ENCODE results near the gene ZBTB7A. TPM values are rescaled to one million over a fixed set of nuclear protein-coding genes. Genes with fewer than 3 reads are reported as not detected.

Gene ZBTB7A
- total RNA-seq, 1 donor from 2014 or later: 41.8 TPM

- intact Hi-C loops (cut with micrococcal nuclease): no loop called here
These were observed 27.9 kb downstream of the ZBTB7A start for GRCh38 chr19:4038661-4039423.

DNA sequence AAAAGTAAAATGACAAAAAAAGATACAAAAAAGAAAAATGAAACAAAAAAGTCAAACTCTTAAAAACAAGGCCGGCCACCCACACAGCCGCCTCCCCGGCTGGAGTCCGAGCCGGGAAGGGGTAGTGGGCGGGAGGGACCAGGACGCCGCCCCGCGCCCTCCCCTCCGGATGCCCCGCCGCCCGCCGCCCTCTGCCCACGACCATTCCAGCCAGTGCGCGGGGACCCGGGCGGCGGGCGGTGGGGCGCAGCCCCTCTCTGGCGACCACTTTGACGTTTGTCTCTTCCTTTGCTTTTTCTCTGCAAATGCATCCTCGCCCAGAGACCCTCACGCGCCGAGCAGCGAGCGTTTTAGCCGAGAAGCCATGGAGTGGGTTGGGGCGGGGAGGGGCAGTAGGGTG lies 28.6 kb downstream of the ZBTB7A start:
- intact Hi-C loops (cut with micrococcal nuclease): no loop called here

DNA sequence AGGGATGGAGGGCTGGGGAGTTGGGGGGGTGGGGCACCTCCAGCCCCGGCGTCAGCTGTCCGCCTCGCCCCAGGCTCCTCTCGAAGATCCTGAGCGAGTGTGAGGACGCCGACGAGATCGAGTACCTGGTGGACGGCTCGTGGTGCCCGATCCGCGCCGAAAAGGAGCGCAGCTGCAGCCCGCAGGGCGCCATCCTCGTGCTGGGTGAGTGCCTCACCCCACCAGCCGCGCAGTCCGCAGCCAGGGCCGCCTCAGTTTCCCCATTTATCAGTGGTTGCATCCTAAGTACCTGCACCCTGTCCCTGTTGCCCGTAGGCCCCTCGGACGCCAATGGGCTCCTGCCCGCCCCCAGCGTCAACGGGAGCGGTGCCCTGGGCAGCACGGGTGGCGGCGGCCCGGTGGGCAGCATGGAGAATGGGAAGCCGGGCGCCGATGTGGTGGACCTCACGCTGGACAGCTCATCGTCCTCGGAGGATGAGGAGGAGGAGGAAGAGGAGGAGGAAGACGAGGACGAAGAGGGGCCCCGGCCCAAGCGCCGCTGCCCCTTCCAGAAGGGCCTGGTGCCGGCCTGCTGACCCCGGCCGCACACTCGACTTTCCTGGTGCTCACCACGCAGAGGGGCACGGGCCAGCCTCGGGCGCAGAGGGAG lies 29.3 kb downstream of the ZBTB7A start:
- intact Hi-C loops (cut with micrococcal nuclease): no loop called here

DNA sequence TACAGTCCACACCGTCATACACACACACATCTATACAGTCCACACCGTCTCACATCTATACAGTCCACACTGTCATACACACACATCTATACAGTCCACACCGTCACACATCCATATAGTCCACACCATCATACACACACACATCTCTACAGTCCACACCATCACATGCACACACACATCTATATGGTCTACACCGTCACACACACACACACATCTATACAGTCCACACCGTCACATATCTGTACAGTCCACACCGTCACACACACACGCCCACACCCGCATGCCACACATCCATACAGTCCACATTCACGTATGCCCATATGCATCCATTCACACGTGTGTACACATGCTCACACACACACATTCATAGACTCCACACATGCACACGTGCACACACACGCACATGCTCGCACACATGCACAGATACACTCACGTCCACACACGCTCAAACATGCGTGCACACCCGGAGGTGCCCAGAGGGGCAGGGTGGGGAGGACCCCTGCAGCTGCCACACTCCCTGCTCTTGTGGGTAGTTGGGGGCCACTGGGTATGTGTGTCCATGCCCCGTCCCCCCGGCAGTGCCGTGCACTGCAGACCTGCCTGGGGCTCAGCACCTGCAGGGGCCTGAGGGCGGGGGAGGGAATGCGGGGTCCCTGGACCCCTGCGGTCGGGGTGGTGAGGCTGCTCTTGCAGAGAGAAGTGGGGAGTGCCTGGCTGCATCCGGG lies 30.0 kb downstream of the ZBTB7A start:
- intact Hi-C loops (cut with micrococcal nuclease): no loop called here

- intact Hi-C loops (cut with micrococcal nuclease): no loop called here
These were observed 31.1 kb downstream of the ZBTB7A start for GRCh38 chr19:4035582-4035981.

- intact Hi-C loops (cut with micrococcal nuclease): no loop called here
These were observed 31.6 kb downstream of the ZBTB7A start for GRCh38 chr19:4035018-4035566.

- intact Hi-C loops (cut with micrococcal nuclease): no loop called here
These were observed 32.4 kb downstream of the ZBTB7A start for GRCh38 chr19:4034048-4035017.

DNA sequence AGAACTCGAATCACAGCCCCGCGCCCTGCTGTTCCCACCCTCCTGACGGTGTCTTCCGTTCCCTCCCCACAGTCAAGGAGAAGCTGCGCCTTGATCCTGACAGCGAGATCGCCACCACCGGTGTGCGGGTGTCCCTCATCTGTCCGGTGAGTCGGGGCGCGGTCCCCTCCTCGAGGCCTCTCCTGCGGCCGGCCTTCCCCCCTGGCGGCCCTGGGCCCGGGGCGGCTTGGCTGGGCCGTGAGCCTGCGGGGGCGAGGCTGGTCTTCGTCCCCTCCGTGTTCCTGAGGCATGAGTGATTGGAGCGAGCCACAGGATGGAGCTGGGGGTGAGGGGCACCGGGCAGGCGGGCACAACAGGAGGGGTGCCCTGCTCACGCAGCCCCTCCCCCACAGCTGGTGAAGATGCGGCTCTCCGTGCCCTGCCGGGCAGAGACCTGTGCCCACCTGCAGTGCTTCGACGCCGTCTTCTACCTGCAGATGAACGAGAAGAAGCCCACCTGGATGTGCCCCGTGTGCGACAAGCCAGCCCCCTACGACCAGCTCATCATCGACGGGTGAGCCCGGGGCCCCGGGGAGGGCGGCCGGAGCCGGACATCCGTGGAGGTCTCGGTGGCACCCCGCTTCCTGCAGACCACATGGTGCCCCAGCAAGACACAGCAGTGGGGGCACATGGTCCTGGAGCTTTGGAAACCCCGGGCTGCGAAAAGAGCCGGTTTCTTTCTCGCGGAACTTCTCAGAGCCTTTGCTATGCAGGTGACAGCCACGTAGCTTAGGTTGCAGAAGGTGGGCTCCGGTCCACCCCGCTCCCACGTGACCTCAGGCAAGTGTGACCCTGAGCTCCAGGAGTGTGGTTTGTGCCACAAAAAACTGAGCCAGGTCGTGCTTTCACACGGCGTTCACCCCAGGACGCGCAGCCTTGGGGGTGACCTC lies 33.4 kb downstream of the ZBTB7A start:
- intact Hi-C loops (cut with micrococcal nuclease): no loop called here

- intact Hi-C loops (cut with micrococcal nuclease): no loop called here
These were observed 34.3 kb downstream of the ZBTB7A start for GRCh38 chr19:4032436-4032835.

GRCh38 chr19:4031420-4031819 lies 35.3 kb downstream of the ZBTB7A start:
- intact Hi-C loops (cut with micrococcal nuclease): no loop called here

- intact Hi-C loops (cut with micrococcal nuclease): no loop called here
These were observed 35.7 kb downstream of the ZBTB7A start for GRCh38 chr19:4030981-4031380.

- intact Hi-C loops (cut with micrococcal nuclease): no loop called here
These were observed 36.1 kb downstream of the ZBTB7A start for GRCh38 chr19:4030552-4030951.

DNA sequence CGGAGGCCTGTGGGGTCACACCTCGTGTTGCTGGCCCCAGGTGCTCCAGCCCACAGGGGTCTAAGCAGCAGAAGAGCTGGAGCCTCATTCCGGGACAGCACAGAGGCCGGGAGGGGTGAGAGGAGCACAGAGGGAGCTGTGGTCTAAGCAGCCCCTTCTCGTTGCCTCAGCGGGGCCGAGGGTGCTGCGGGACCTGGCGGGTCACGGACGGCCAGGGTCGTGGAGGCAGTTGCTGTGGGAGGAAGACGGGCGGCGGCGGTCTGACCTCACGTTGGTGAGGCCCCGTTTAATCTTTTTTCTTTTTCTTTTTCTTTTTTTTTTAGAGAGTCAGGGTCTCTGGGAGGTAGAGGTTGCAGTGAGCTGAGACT lies 37.5 kb downstream of the ZBTB7A start:
- intact Hi-C loops (cut with micrococcal nuclease): no loop called here

DNA sequence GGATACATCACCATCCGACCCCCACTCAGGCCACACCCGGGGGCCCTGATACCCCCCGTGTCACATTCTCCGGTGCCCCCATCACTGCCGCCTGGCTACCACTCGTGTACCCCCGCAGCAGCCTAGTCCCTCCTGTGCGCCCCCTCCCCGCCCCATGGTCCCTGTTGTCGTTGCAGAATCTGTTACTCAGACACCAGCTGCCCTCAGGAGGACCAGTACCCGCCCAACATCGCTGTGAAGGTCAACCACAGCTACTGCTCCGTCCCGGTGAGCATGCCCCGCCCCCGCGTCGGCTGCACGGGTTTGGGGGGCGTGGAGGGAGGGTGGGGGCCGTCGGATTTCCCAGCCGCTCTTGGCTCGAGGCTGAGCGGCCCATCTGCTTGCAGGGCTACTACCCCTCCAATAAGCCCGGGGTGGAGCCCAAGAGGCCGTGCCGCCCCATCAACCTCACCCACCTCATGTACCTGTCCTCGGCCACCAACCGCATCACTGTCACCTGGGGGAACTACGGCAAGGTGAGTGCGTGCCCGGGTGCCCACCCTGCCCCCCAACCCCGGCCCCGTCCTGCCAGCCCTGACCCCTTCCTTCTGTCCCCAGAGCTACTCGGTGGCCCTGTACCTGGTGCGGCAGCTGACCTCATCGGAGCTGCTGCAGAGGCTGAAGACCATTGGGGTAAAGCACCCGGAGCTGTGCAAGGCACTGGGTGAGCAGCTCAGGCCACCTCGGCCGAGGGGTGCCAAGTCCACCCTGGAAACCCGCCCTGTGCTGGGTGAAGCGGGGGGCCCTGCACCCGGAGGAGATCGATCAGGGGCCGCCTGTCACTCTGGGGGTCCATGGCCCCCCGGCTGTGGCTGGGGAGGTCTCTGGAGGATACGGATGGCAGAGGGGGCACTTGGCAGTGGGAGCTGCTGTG lies 38.1 kb downstream of the ZBTB7A start:
- intact Hi-C loops (cut with micrococcal nuclease): no loop called here

DNA sequence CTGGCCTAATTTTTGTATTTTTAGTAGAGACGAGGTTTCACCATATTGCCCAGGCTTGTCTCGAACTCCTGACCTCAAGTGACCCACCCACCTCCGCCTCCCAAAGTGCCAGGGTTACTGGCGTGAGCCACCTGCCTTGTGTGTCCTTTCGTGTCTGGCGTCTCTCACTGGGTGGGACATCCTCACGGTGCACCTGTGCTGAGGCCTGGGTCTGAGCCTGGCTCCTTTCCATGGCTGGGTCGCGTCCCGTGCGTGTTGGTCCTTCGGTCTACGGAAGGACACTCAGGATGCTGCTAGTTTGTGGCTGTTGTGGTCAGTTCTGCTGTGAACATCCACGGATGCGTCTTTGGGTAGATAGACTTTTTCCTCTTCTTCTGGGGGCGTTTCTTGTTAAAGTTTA lies 39.6 kb downstream of the ZBTB7A start:
- intact Hi-C loops (cut with micrococcal nuclease): no loop called here

DNA sequence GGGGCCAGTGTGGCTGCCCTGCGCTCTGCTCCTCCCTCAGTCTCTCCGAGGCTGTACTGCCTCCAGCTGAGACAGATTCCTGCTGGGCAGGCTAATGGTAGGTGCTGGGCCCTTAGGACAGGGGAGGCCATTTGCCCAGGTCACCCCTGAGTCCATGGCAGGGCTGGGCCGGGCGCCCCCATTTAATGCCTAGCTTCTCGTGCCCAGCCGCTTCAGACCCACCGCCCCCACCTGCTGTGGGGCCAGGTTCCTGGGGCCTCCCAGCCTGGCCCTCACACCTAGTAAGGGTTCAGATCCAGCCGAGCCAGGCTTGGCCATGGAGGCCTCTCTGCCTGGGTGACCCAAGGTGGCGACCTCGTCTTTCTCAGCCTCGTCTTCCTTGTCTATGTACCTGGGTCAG lies 41.4 kb downstream of the ZBTB7A start:
- intact Hi-C loops (cut with micrococcal nuclease): no loop called here

- intact Hi-C loops (cut with micrococcal nuclease): no loop called here
These were observed 42.9 kb downstream of the ZBTB7A start for GRCh38 chr19:4023600-4024398.

DNA sequence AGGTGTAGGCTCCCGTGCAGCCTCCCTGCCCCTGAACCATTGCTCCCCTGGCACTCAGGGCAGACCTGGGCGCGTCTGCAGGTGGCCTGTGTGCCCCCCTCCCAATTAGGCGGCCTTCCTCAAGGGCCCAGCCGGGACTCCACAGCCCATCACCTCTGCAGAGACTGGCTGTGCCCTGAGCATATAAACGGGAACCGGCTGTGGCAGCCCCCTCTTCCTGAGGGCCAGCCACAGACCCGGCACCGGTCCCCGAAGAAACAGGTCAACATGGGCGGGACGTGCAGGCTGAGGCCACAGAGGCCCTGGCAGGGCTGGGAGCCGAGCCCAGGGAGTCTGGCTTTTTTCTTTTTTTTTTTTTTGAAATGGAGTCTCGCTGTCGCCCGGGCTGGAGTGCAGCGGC lies 47.1 kb downstream of the ZBTB7A start:
- intact Hi-C loops (cut with micrococcal nuclease): no loop called here

Data from T-helper 1 cell treated with Interleukin-12 subunit alpha and Interleukin-12 subunit beta and Interleukin-4 antibody, amounts not matched to agents 30 ng/mL and 1 ng/mL, for 36 hours (primary cell).